ENCODE data around the gene LRRC58. TPM values are rescaled to one million over a fixed set of nuclear protein-coding genes. Genes with fewer than 3 reads are reported as not detected.

Gene LRRC58
- total RNA-seq, 1 donor from 2014 or later = 28.0 TPM

DNA sequence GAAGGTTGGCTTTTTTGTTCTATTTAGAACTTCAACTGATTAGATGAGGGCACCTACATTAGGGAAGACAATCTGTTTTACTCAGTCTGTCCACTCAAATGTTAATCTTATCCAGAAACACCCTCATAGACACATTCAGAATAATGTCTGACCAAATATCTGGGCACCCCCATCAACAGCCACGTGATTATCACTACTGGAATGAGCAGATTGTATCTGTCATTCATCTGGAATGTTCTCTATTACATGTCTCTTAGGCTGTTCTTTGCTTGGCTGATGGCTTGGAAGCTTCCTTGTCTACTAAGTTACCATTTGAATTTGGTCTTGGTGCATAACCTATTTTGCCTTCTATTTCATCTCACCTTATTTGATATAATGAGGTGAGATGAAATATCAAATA is 15.7 kb upstream of the LRRC58 start:
- Mint-ChIP-seq H3K4me1 (ENCODE audit: unreplicated experiment) (no peaks in the 10 kb centered on the region), H3K4me3 (ENCODE audit: unreplicated experiment) (no peak overlapping the region), H3K27ac (ENCODE audit: unreplicated experiment) (no peak overlapping the region), H3K9me3 (ENCODE audit: unreplicated experiment) (no peaks in the 10 kb centered on the region), H3K36me3 (ENCODE audit: unreplicated experiment) (no peaks in the 10 kb centered on the region), H3K27me3 (ENCODE audit: unreplicated experiment) (peaks cover 32% of the 10 kb centered on the region)
- no peak for TF ChIP-seq CTCF (IDR thresholded peaks at IDR 0.05)
- no peak for DNase-seq (ENCODE audit: extremely low spot score, unreplicated experiment)

GRCh38 chr3:120364101-120364500 is 14.9 kb upstream of the LRRC58 start:
- Mint-ChIP-seq H3K36me3 (ENCODE audit: unreplicated experiment) (no peaks in the 10 kb centered on the region), H3K9me3 (ENCODE audit: unreplicated experiment) (no peaks in the 10 kb centered on the region), H3K4me3 (ENCODE audit: unreplicated experiment) (no peak overlapping the region), H3K27ac (ENCODE audit: unreplicated experiment) (no peak overlapping the region), H3K4me1 (ENCODE audit: unreplicated experiment) (no peaks in the 10 kb centered on the region), H3K27me3 (ENCODE audit: unreplicated experiment) (peaks cover 32% of the 10 kb centered on the region)
- DNase-seq (ENCODE audit: extremely low spot score, unreplicated experiment) = no peak
- no peak for TF ChIP-seq CTCF (IDR thresholded peaks at IDR 0.05)

DNA sequence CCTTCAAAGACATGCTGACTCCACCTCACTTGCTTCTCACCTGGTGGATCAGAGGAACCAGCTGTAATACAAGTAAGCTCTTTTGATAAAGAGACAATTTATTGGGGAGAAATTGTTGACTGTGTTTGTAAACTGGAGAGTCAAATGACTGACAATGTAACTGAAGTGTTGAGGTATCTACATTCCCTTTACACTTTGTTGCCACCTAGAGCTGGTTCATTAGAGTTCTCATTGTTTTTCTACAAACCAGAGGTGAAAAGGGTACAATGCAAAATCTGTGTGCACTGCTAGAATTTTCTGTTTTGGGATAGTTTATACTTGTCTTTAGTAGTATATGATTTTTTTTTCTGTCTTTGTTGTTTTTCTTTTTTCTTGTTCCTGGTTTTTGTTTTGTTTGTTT is 8.7 kb upstream of the LRRC58 start:
- Mint-ChIP-seq H3K4me3 (ENCODE audit: unreplicated experiment) (no peak overlapping the region), H3K4me1 (ENCODE audit: unreplicated experiment) (no peaks in the 10 kb centered on the region), H3K9me3 (ENCODE audit: unreplicated experiment) (no peaks in the 10 kb centered on the region), H3K27ac (ENCODE audit: unreplicated experiment) (no peak overlapping the region), H3K27me3 (ENCODE audit: unreplicated experiment) (peaks cover 40% of the 10 kb centered on the region), H3K36me3 (ENCODE audit: unreplicated experiment) (no peaks in the 10 kb centered on the region)
- DNase-seq (ENCODE audit: extremely low spot score, unreplicated experiment) = no peak
- TF ChIP-seq CTCF (IDR thresholded peaks at IDR 0.05) = no peak

DNA sequence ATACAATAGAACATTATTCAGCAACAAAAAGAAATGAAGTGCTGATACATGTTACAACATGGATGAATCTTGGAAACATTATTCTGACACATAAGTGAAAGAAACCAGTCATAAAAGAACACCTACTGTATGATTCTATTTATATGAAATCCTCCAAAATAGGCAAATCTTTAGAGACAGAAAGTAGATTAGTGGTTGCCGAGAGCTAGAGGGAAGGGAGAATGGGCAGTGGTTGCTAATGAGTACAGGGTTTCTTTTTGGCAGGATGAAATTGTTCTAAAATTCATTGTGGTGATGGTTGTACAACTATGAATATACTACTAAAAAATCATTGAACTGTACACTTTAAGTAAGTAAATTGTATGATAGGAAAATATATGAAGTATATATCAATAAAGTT is 6.3 kb upstream of the LRRC58 start:
- H3K9me3 Mint-ChIP-seq (ENCODE audit: unreplicated experiment) = no peaks in the 10 kb centered on the region
- no peak overlapping the region for H3K27ac Mint-ChIP-seq (ENCODE audit: unreplicated experiment)
- peaks cover 7% of the 10 kb centered on the region for H3K4me1 Mint-ChIP-seq (ENCODE audit: unreplicated experiment)
- no peak for DNase-seq (ENCODE audit: extremely low spot score, unreplicated experiment)
- peaks cover 32% of the 10 kb centered on the region for H3K27me3 Mint-ChIP-seq (ENCODE audit: unreplicated experiment)
- H3K36me3 Mint-ChIP-seq (ENCODE audit: unreplicated experiment) = no peaks in the 10 kb centered on the region
- TF ChIP-seq CTCF (IDR thresholded peaks at IDR 0.05) = no peak
- H3K4me3 Mint-ChIP-seq (ENCODE audit: unreplicated experiment) = no peak overlapping the region

DNA sequence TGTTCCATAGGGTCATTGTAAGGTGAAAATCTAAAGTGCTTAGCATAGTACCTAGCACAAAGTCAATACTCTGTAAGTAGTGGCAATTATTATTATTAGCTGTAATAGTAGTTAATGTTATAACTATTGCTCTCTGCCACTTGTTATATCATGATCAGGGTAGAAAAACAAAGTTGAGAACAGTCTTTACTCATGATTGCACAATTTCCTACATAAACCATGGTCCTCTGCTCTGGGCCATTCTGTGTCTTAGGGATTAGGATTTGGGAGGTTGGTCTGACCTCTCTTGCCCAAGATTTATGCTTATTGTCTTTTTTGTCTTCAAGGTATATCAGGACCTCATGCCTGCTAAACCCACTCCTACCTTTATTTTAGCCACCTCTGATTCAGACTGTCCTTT is 4.3 kb upstream of the LRRC58 start:
- TF ChIP-seq CTCF (IDR thresholded peaks at IDR 0.05) = no peak
- DNase-seq (ENCODE audit: extremely low spot score, unreplicated experiment) = no peak
- Mint-ChIP-seq H3K4me3 (ENCODE audit: unreplicated experiment) (no peak overlapping the region), H3K9me3 (ENCODE audit: unreplicated experiment) (no peaks in the 10 kb centered on the region), H3K36me3 (ENCODE audit: unreplicated experiment) (no peaks in the 10 kb centered on the region), H3K27ac (ENCODE audit: unreplicated experiment) (no peak overlapping the region), H3K4me1 (ENCODE audit: unreplicated experiment) (peaks cover 12% of the 10 kb centered on the region), H3K27me3 (ENCODE audit: unreplicated experiment) (peaks cover 32% of the 10 kb centered on the region)

All from osteocyte (in vitro differentiated cells).